ENCODE data around the gene PRDM16. TPM values are rescaled to one million over a fixed set of nuclear protein-coding genes. Genes with fewer than 3 reads are reported as not detected.

PRDM16 gene
- total RNA-seq, 1 experiment from 2014 or later: 1.6 TPM

- peak overlapping the region; percentile 4; the same call in 1 of the 2 replicates for H3K27ac Mint-ChIP-seq
- TF ChIP-seq MXD4 (CRISPR knock-in tag; IDR thresholded peaks at IDR 0.05; ENCODE audit: borderline replicate concordance): no peak
These were observed 77.5 kb downstream of the PRDM16 start for GRCh38 chr1:3146458-3146857.

GRCh38 chr1:3146907-3147306, 77.9 kb downstream of the PRDM16 start:
- peaks cover 9% of the 10 kb centered on the region for H3K9me3 Mint-ChIP-seq
- no peak overlapping the region for H3K27ac Mint-ChIP-seq
- no peaks in the 10 kb centered on the region for H3K27me3 Mint-ChIP-seq (ENCODE audit: low read depth)
- POLR2A ChIA-PET: no interaction called here
- CTCF ChIA-PET: no interaction called here
- H3K4me1 Mint-ChIP-seq: no peaks in the 10 kb centered on the region
- TF ChIP-seq ZNF416 (CRISPR knock-in tag; IDR thresholded peaks at IDR 0.05) (no peak), MXD4 (CRISPR knock-in tag; IDR thresholded peaks at IDR 0.05; ENCODE audit: borderline replicate concordance) (no peak), ZNF317 (CRISPR knock-in tag; IDR thresholded peaks at IDR 0.05; ENCODE audit: borderline replicate concordance, low read depth) (no peak), AR (CRISPR knock-in tag; IDR thresholded peaks at IDR 0.05) (no peak), PRRX2 (CRISPR knock-in tag; IDR thresholded peaks at IDR 0.05) (no peak), TEAD4 (CRISPR knock-in tag; IDR thresholded peaks at IDR 0.05) (no peak), CREB1 (CRISPR knock-in tag; IDR thresholded peaks at IDR 0.05) (no peak), ZNF232 (CRISPR knock-in tag; IDR thresholded peaks at IDR 0.05) (no peak), ZBTB43 (CRISPR knock-in tag; IDR thresholded peaks at IDR 0.05) (no peak), NR2C2 (CRISPR knock-in tag; IDR thresholded peaks at IDR 0.05) (no peak)
- H3K4me3 Mint-ChIP-seq: no peak overlapping the region
- DNase-seq (ENCODE audit: low spot score) (no peak), ATAC-seq (no peak)
- no peaks in the 10 kb centered on the region for H3K36me3 Mint-ChIP-seq

More at GRCh38 chr1:3146458-3146857, 77.5 kb downstream of the PRDM16 start:
- DNase-seq (ENCODE audit: low spot score) (no peak), ATAC-seq (no peak)
- H3K4me1 Mint-ChIP-seq: no peaks in the 10 kb centered on the region
- ChIA-PET POLR2A (no interaction called here), CTCF (no interaction called here)
- no peak overlapping the region for H3K4me3 Mint-ChIP-seq
- H3K9me3 Mint-ChIP-seq: peaks cover 9% of the 10 kb centered on the region
- no peaks in the 10 kb centered on the region for H3K27me3 Mint-ChIP-seq (ENCODE audit: low read depth)
- no peaks in the 10 kb centered on the region for H3K36me3 Mint-ChIP-seq

- DNase-seq (ENCODE audit: low spot score): no peak
- ATAC-seq: no peak
- no peak overlapping the region for H3K27ac Mint-ChIP-seq
- POLR2A ChIA-PET: no interaction called here
- H3K4me1 Mint-ChIP-seq: no peaks in the 10 kb centered on the region
- no peaks in the 10 kb centered on the region for H3K36me3 Mint-ChIP-seq
- H3K9me3 Mint-ChIP-seq: peaks cover 9% of the 10 kb centered on the region
- H3K4me3 Mint-ChIP-seq: no peak overlapping the region
- CTCF ChIA-PET: interaction anchor here (1.3 kb wide), 1 partner anchor 117 kb away, joined by 3 read pairs; no protein-coding TSS in a partner anchor
- no peaks in the 10 kb centered on the region for H3K27me3 Mint-ChIP-seq (ENCODE audit: low read depth)
- no peak for TF ChIP-seq NR2C2 (CRISPR knock-in tag; IDR thresholded peaks at IDR 0.05)
- TF ChIP-seq ZNF232 (CRISPR knock-in tag; IDR thresholded peaks at IDR 0.05): no peak
- TF ChIP-seq ZNF423 (CRISPR knock-in tag; IDR thresholded peaks at IDR 0.05): no peak
- TF ChIP-seq HMGA2 (CRISPR knock-in tag; IDR thresholded peaks at IDR 0.05): no peak
- no peak for TF ChIP-seq NR1H2 (CRISPR knock-in tag; IDR thresholded peaks at IDR 0.05)
- no peak for TF ChIP-seq IRF2 (CRISPR knock-in tag; IDR thresholded peaks at IDR 0.05; ENCODE audit: borderline replicate concordance, low read depth)
- TF ChIP-seq ZMAT4 (CRISPR knock-in tag; IDR thresholded peaks at IDR 0.05): no peak
- TF ChIP-seq GTF2I (CRISPR knock-in tag; conservative IDR thresholded peaks at IDR 0.05): no peak
- no peak for TF ChIP-seq FOXP1 (CRISPR knock-in tag; IDR thresholded peaks at IDR 0.05; ENCODE audit: borderline replicate concordance)
- TF ChIP-seq AR (CRISPR knock-in tag; IDR thresholded peaks at IDR 0.05): no peak
- no peak for TF ChIP-seq ZNF281 (CRISPR knock-in tag; IDR thresholded peaks at IDR 0.05)
- no peak for TF ChIP-seq MYBL2 (CRISPR knock-in tag; IDR thresholded peaks at IDR 0.05)
- TF ChIP-seq HMGXB4 (CRISPR knock-in tag; IDR thresholded peaks at IDR 0.05): no peak
- no peak for TF ChIP-seq ZNF263 (CRISPR knock-in tag; IDR thresholded peaks at IDR 0.05; ENCODE audit: low read depth)
These were observed 79.2 kb downstream of the PRDM16 start for GRCh38 chr1:3148171-3148570.
